ENCODE results near the gene HNF1B.
"Not testable (repeated sequence)": the region's sequence is repeated elsewhere in the genome, so short reads cannot be mapped to it uniquely, and the experiment has no call there.

HNF1B gene

GRCh38 chr17:37744961-37745800 lies at the start of gene HNF1B:
HNF1B (minus strand) TSS chr17:37745059; CDS start chr17:37744884, 175 bp downstream.
- no peak for DNase-seq (ENCODE audit: low read depth in 2 of 2)

- no peak for DNase-seq (ENCODE audit: low read depth in 2 of 2)
These were observed 47.9 kb upstream of the HNF1B start for GRCh38 chr17:37792787-37793186.

- no peak for DNase-seq (ENCODE audit: low read depth in 2 of 2)
These were observed 46.9 kb upstream of the HNF1B start for GRCh38 chr17:37791447-37792399.

GRCh38 chr17:37789771-37790541 lies 45.1 kb upstream of the HNF1B start:
- DNase-seq (ENCODE audit: low read depth in 2 of 2): no peak

GRCh38 chr17:37789021-37789565 lies 44.2 kb upstream of the HNF1B start:
- DNase-seq (ENCODE audit: low read depth in 2 of 2): no peak

GRCh38 chr17:37788526-37788925 lies 43.7 kb upstream of the HNF1B start:
- no peak for DNase-seq (ENCODE audit: low read depth in 2 of 2)

- no peak for DNase-seq (ENCODE audit: low read depth in 2 of 2)
These were observed 42.3 kb upstream of the HNF1B start for GRCh38 chr17:37787055-37787757.

GRCh38 chr17:37786481-37786880 lies 41.6 kb upstream of the HNF1B start:
- no peak for DNase-seq (ENCODE audit: low read depth in 2 of 2)

- DNase-seq (ENCODE audit: low read depth in 2 of 2): not testable (repeated sequence)
These were observed 37.6 kb upstream of the HNF1B start for GRCh38 chr17:37782460-37782859.

- DNase-seq (ENCODE audit: low read depth in 2 of 2): no peak
These were observed 36.6 kb upstream of the HNF1B start for GRCh38 chr17:37781451-37781850.

- no peak for DNase-seq (ENCODE audit: low read depth in 2 of 2)
These were observed 34.7 kb upstream of the HNF1B start for GRCh38 chr17:37779554-37779953.

GRCh38 chr17:37774504-37774903 lies 29.6 kb upstream of the HNF1B start:
- no peak for DNase-seq (ENCODE audit: low read depth in 2 of 2)

- no peak for DNase-seq (ENCODE audit: low read depth in 2 of 2)
These were observed 28.1 kb upstream of the HNF1B start for GRCh38 chr17:37772982-37773381.

- no peak for DNase-seq (ENCODE audit: low read depth in 2 of 2)
These were observed 26.0 kb upstream of the HNF1B start for GRCh38 chr17:37770631-37771518.

GRCh38 chr17:37769050-37769449 lies 24.2 kb upstream of the HNF1B start:
- DNase-seq (ENCODE audit: low read depth in 2 of 2): no peak

- no peak for DNase-seq (ENCODE audit: low read depth in 2 of 2)
These were observed 23.6 kb upstream of the HNF1B start for GRCh38 chr17:37768438-37768837.

- DNase-seq (ENCODE audit: low read depth in 2 of 2): no peak
These were observed 22.1 kb upstream of the HNF1B start for GRCh38 chr17:37766971-37767370.

- DNase-seq (ENCODE audit: low read depth in 2 of 2): no peak
These were observed 19.5 kb upstream of the HNF1B start for GRCh38 chr17:37764383-37764782.

- DNase-seq (ENCODE audit: low read depth in 2 of 2): no peak
These were observed 17.8 kb upstream of the HNF1B start for GRCh38 chr17:37762666-37763065.

GRCh38 chr17:37761961-37762360 lies 17.1 kb upstream of the HNF1B start:
- no peak for DNase-seq (ENCODE audit: low read depth in 2 of 2)
